ENCODE measurements around the gene STPG4. TPM values are rescaled to one million over a fixed set of nuclear protein-coding genes. Genes with fewer than 3 reads are reported as not detected.
"Not testable (repeated sequence)": the region's sequence is repeated elsewhere in the genome, so short reads cannot be mapped to it uniquely, and the experiment has no call there.

STPG4 gene
- total RNA-seq, 4 donors from 2014 or later = not detected

GRCh38 chr2:47106231-47106630 is 48.9 kb downstream of the STPG4 start:
- intact Hi-C loops (cut with DNase I); H3K36me3 ChIP-seq; H3K9me3 ChIP-seq; H3K4me3 ChIP-seq; H3K27ac ChIP-seq; DNase-seq; H3K27me3 ChIP-seq: not testable (repeated sequence)
- WGBS, 2 donors = 65 to 77% methylated on average over 4 of the region's 4 CpGs
- H3K4me1 ChIP-seq = peaks cover 0 to 15% (median 3%) of the 10 kb centered on the region in 3 donors

DNA sequence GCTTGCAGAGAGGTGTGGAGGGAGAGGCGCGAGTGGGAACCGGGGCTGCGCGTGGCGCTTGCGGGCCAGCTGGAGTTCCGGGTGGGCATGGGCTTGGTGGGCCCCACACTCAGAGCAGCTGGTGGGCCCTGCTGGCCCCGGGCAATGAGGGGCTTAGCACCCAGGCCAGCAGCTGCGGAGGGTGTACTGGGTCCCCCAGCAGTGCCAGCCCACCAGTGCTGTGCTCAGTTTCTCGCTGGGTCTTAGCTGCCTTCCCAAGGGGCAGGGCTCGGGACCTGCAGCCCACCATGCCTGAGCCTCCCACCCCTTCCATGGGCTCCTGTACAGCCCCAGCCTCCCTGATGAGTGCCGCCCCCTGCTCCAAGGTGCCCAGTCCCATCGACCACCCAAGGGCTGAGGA is 55.4 kb downstream of the STPG4 start:
- H3K27me3 ChIP-seq; DNase-seq; H3K4me1 ChIP-seq; H3K9me3 ChIP-seq; H3K4me3 ChIP-seq; intact Hi-C loops (cut with DNase I); H3K36me3 ChIP-seq; H3K27ac ChIP-seq: not testable (repeated sequence)
- WGBS, 2 donors = 95% methylated on average over 4 of the region's 14 CpGs; no CpG with 5 or more reads in 1 of the 2 donors

DNA sequence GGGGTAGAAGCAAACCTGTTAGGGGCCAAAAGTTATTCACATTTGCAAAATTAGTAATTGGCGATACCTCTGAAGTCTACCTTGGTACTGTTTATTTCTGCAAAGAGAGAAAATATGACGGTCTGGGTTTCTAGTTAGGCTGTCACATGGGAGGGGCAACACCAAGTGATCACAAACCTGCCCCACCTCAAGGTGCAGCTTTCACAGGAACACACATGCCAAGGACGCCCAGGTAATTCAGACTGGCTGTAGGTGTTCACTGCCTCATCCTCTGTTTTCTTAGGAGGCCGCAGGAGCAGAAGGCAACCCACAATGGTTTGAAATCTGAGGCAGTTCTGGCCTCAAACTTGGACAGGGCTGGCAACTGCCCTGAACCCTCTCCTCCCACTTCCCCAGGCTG is 56.2 kb downstream of the STPG4 start:
- TF ChIP-seq, protein P1, sequence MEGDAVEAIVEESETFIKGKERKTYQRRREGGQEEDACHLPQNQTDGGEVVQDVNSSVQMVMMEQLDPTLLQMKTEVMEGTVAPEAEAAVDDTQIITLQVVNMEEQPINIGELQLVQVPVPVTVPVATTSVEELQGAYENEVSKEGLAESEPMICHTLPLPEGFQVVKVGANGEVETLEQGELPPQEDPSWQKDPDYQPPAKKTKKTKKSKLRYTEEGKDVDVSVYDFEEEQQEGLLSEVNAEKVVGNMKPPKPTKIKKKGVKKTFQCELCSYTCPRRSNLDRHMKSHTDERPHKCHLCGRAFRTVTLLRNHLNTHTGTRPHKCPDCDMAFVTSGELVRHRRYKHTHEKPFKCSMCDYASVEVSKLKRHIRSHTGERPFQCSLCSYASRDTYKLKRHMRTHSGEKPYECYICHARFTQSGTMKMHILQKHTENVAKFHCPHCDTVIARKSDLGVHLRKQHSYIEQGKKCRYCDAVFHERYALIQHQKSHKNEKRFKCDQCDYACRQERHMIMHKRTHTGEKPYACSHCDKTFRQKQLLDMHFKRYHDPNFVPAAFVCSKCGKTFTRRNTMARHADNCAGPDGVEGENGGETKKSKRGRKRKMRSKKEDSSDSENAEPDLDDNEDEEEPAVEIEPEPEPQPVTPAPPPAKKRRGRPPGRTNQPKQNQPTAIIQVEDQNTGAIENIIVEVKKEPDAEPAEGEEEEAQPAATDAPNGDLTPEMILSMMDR (IDR thresholded peaks at IDR 0.05) = no peak
- no peak for TF ChIP-seq POLR2A (IDR thresholded peaks at IDR 0.05)
- H3K36me3 ChIP-seq = no peaks in the 10 kb centered on the region
- WGBS, 2 donors = 74 to 95% methylated on average over 3 of the region's 4 CpGs
- H3K9me3 ChIP-seq = no peaks in the 10 kb centered on the region
- H3K27me3 ChIP-seq = no peaks in the 10 kb centered on the region
- H3K27ac ChIP-seq = no peak overlapping the region
- H3K4me3 ChIP-seq = no peak overlapping the region
- intact Hi-C loops (cut with DNase I) = no loop called here
- no peak for DNase-seq
- no peaks in the 10 kb centered on the region for H3K4me1 ChIP-seq

GRCh38 chr2:47097563-47097962 is 57.5 kb downstream of the STPG4 start:
- no peak for DNase-seq
- 80 to 83% methylated on average over 2 to 4 of the region's 4 CpGs for WGBS, 2 donors
- Histone ChIP-seq H3K9me3 (no peaks in the 10 kb centered on the region), H3K27me3 (no peaks in the 10 kb centered on the region), H3K4me1 (no peaks in the 10 kb centered on the region), H3K36me3 (no peaks in the 10 kb centered on the region), H3K4me3 (no peak overlapping the region), H3K27ac (no peak overlapping the region)
- intact Hi-C loops (cut with DNase I) = no loop called here
- TF ChIP-seq, protein P1 (IDR thresholded peaks at IDR 0.05) = no peak
- no peak for TF ChIP-seq POLR2A (IDR thresholded peaks at IDR 0.05)

DNA sequence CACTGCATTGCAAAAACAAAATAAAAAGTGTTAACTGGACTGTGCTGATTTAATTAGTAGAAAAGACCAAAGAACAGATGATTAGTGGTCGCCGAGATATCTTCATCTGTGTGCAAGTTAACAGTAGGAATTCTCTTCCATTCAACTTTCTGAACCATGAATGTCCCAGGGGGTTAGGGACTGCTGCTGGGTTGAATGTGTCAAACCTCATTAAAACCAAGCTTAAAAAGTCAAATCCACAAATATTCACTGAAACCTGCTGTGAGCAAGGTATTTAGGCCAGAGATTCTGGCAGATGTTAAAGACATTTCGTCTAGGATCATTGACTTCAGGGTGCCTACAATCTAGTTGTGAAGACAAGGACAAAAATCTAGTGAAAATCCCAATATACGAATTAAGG is 58.7 kb downstream of the STPG4 start:
- no peak for DNase-seq
- Histone ChIP-seq H3K4me1 (no peaks in the 10 kb centered on the region), H3K36me3 (no peaks in the 10 kb centered on the region), H3K27me3 (no peaks in the 10 kb centered on the region), H3K4me3 (no peak overlapping the region), H3K9me3 (no peaks in the 10 kb centered on the region), H3K27ac (no peak overlapping the region)
- 88 to 93% methylated on average over 4 of the region's 4 CpGs for WGBS, 2 donors
- TF ChIP-seq, protein P1 (IDR thresholded peaks at IDR 0.05) = no peak
- no peak for TF ChIP-seq POLR2A (IDR thresholded peaks at IDR 0.05)
- intact Hi-C loops (cut with DNase I) = no loop called here

DNA sequence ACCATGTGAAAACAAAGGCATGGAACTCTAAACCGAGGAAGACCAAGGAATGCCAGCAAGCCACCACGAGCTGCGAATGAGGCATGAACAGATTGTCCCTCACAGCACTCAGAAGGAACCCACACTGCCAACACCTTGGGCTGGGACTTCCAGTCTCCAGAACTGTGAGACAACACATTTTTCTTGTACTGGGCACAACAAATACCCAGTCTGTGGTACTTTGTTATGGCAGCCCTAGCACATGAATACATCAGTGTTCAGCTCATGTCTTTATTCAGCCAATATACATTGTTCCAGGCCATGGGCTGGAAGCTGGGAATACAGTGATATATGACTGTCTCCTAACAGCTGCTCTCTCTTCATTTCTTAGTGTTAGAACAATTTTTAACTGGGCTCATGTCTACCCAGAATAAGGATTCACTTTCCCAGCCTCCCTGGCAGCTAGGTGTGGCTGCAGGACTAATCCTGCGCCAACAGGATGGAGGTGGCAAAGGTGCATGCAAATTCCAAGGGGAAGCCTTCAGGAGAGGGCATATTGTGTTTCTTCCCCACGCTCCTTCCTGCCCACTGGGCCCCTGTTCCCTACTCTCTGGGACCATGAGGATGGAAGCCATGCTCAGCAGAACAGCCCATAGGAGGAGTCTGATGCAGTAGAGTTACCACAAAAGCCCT is 59.6 kb downstream of the STPG4 start:
- 83 to 92% methylated on average over 3 to 5 of the region's 5 CpGs for WGBS, 2 donors
- Histone ChIP-seq H3K4me3 (no peak overlapping the region), H3K27me3 (no peaks in the 10 kb centered on the region), H3K27ac (no peak overlapping the region), H3K9me3 (no peaks in the 10 kb centered on the region), H3K36me3 (no peaks in the 10 kb centered on the region), H3K4me1 (no peaks in the 10 kb centered on the region)
- intact Hi-C loops (cut with DNase I) = no loop called here
- DNase-seq = no peak
- TF ChIP-seq POLR2A (IDR thresholded peaks at IDR 0.05) = no peak
- TF ChIP-seq, protein P1 (IDR thresholded peaks at IDR 0.05) = no peak
